Astrocyte (in vitro differentiated cells and primary cell): ENCODE measurements around the gene TMEM141. TPM values are rescaled to one million over a fixed set of nuclear protein-coding genes. Genes with fewer than 3 reads are reported as not detected.

ENCODE experiments used
- DNase-seq: peaks from one replicate; pipeline ENCODE4 v3.0.0-alpha.2; 2010; ENCODE audit warnings: low read depth
- FAIRE-seq: peaks from 2 replicates; lab custom pipeline; 2011; peaks lifted over from hg19 to GRCh38; lab: Jason Lieb, UNC
- H2AFZ ChIP-seq: 2 replicates; pipeline ENCODE4 v1.6.0; 2012; ENCODE audit warnings: low read depth, low read length, inconsistent platforms
- H3K27ac ChIP-seq: 2 replicates; pipeline ENCODE4 v1.5.1; 2011; ENCODE audit warnings: low read depth, low read length, inconsistent platforms
- H3K27me3 ChIP-seq: 2 replicates; pipeline ENCODE4 v1.6.0; 2011; ENCODE audit warnings: low read length, inconsistent platforms; ENCODE audit not compliant: insufficient read depth
- H3K36me3 ChIP-seq: 2 replicates; pipeline ENCODE4 v1.5.1; 2011; ENCODE audit warnings: low read length, inconsistent platforms; ENCODE audit not compliant: insufficient read depth
- H3K4me1 ChIP-seq: 2 replicates; pipeline ENCODE4 v1.5.1; 2011; ENCODE audit warnings: low read length, inconsistent platforms; ENCODE audit not compliant: insufficient read depth
- H3K4me2 ChIP-seq: 2 replicates; pipeline ENCODE4 v1.6.0; 2012; ENCODE audit warnings: low read length, inconsistent platforms
- H3K4me3 ChIP-seq: 2 replicates; pipeline ENCODE4 v1.5.1; 2011; ENCODE audit warnings: low read depth, mild to moderate bottlenecking, low read length, inconsistent platforms; ENCODE audit not compliant: insufficient read depth
- H3K79me2 ChIP-seq: 2 replicates; pipeline ENCODE4 v1.6.0; 2012; ENCODE audit warnings: mild to moderate bottlenecking, low read length, inconsistent platforms; ENCODE audit not compliant: insufficient read depth
- H3K9ac ChIP-seq: 2 replicates; pipeline ENCODE4 v1.6.0; 2012; ENCODE audit warnings: mild to moderate bottlenecking, low read length, inconsistent platforms
- H3K9me3 ChIP-seq: 2 replicates; pipeline ENCODE4 v1.5.1; 2012; ENCODE audit warnings: low read depth, mild to moderate bottlenecking, low read length, inconsistent platforms; ENCODE audit not compliant: insufficient read depth
- H4K20me1 ChIP-seq: 2 replicates; pipeline ENCODE4 v1.6.0; 2012; ENCODE audit warnings: low read length, inconsistent platforms; ENCODE audit not compliant: insufficient read depth
- H3K27ac Mint-ChIP-seq: one replicate; pipeline ENCODE4 v1.8.0; 2021; ENCODE audit warnings: mild to moderate bottlenecking, mixed read lengths; ENCODE audit not compliant: unreplicated experiment
- H3K27me3 Mint-ChIP-seq: one replicate; pipeline ENCODE4 v1.8.0; 2021; ENCODE audit warnings: low read depth, mixed read lengths; ENCODE audit not compliant: unreplicated experiment
- H3K36me3 Mint-ChIP-seq: one replicate; pipeline ENCODE4 v1.8.0; 2021; ENCODE audit warnings: low read depth, mixed read lengths; ENCODE audit not compliant: unreplicated experiment
- H3K4me1 Mint-ChIP-seq: one replicate; pipeline ENCODE4 v1.8.0; 2021; ENCODE audit warnings: low read depth, mixed read lengths; ENCODE audit not compliant: unreplicated experiment
- H3K4me3 Mint-ChIP-seq: one replicate; pipeline ENCODE4 v1.8.0; 2021; ENCODE audit warnings: mild to moderate bottlenecking, moderate library complexity, mixed read lengths; ENCODE audit not compliant: unreplicated experiment
- H3K9me3 Mint-ChIP-seq: one replicate; pipeline ENCODE4 v1.8.0; 2021; ENCODE audit warnings: mild to moderate bottlenecking, mixed read lengths; ENCODE audit not compliant: unreplicated experiment
- EZH2 ChIP-seq: IDR thresholded peaks from 2 replicates; pipeline ENCODE4 v1.6.1; 2012; ENCODE audit warnings: mild to moderate bottlenecking, low read length, inconsistent platforms; ENCODE audit not compliant: insufficient read depth
- total RNA-seq: library from RNA; stranded (reverse); gene quantifications from 2 replicates; pipeline ENCODE4 v1.2.1, GENCODE V29; 2021
- TF ChIP-seq, protein P1 (sequence below): IDR thresholded peaks from 2 replicates; pipeline ENCODE4 v1.5.1; 2011; ENCODE audit warnings: low read depth, mild to moderate bottlenecking, inconsistent platforms, low read length, moderate library complexity; ENCODE audit not compliant: insufficient read depth

TMEM141 gene
- total RNA-seq, 1 donor from 2014 or later: 40.8 TPM

DNA sequence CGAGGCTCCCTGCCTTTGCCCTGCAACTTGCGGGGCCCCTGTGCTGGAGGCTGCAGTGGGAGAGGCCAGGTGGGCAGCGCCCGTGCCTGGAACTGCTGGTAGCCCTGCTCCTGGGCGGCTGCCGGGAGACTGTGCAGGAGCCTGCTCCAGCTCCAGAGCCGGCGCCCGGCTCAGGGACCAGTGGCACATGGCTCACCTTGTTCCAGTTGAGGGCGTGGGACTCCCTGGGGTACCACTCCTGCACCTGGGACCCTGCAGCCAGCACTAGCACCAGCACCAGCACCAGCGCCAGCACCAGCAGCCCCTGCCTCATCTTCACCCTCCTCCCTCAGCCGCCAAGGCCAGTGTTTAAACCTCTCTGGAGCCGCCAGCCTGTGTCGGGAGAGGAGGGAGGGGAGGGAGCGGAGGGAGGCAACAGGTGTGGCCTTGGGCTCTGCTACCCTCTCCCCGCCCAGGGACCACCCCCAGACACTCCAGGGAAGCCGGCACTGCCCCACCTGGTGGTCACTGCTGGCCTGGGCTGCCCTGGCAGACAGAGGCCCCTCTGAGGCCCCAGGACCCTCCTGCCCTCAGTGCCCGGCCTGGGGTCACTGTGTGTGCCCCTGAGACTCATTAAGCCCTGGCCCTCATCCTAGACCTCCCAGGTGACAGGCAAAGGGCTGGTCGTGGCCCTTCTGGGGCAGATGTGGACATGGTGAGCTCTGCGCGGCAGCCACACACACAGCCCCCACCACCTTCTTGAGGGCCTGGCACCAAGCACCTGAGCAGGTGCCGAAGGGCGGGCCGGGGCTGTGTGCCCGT lies 48.4 kb upstream of the TMEM141 start, which contains the start of gene LCN10:
Gene LCN10, minus strand, starts transcription at position 350 of the 801 bp plus-strand sequence. Its CDS starts 37 bp downstream, at position 313.
- Histone ChIP-seq H3K36me3 (no peaks in the 10 kb centered on the region), H4K20me1 (no peaks in the 10 kb centered on the region), H3K9me3 (no peaks in the 10 kb centered on the region), H2AFZ (no peak within 1 kb of the TSS), H3K79me2 (no peaks in the 10 kb centered on the region), H3K4me2 (no peak within 1 kb of the TSS), H3K9ac (no peak within 1 kb of the TSS), H3K4me3 (no peak within 1 kb of the TSS), H3K27ac (no peak within 1 kb of the TSS), H3K27me3 (peaks cover 19% of the 10 kb centered on the region), H3K4me1 (no peaks in the 10 kb centered on the region)
- no peak for DNase-seq
- Mint-ChIP-seq H3K36me3 (no peaks in the 10 kb centered on the region), H3K27me3 (peaks cover 13% of the 10 kb centered on the region), H3K4me1 (no peaks in the 10 kb centered on the region), H3K27ac (no peak within 1 kb of the TSS), H3K9me3 (peaks cover 3% of the 10 kb centered on the region), H3K4me3 (no peak within 1 kb of the TSS)
- TF ChIP-seq, protein P1, sequence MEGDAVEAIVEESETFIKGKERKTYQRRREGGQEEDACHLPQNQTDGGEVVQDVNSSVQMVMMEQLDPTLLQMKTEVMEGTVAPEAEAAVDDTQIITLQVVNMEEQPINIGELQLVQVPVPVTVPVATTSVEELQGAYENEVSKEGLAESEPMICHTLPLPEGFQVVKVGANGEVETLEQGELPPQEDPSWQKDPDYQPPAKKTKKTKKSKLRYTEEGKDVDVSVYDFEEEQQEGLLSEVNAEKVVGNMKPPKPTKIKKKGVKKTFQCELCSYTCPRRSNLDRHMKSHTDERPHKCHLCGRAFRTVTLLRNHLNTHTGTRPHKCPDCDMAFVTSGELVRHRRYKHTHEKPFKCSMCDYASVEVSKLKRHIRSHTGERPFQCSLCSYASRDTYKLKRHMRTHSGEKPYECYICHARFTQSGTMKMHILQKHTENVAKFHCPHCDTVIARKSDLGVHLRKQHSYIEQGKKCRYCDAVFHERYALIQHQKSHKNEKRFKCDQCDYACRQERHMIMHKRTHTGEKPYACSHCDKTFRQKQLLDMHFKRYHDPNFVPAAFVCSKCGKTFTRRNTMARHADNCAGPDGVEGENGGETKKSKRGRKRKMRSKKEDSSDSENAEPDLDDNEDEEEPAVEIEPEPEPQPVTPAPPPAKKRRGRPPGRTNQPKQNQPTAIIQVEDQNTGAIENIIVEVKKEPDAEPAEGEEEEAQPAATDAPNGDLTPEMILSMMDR: no peak
- TF ChIP-seq EZH2: peak; percentile 25
- FAIRE-seq: no peak

DNA sequence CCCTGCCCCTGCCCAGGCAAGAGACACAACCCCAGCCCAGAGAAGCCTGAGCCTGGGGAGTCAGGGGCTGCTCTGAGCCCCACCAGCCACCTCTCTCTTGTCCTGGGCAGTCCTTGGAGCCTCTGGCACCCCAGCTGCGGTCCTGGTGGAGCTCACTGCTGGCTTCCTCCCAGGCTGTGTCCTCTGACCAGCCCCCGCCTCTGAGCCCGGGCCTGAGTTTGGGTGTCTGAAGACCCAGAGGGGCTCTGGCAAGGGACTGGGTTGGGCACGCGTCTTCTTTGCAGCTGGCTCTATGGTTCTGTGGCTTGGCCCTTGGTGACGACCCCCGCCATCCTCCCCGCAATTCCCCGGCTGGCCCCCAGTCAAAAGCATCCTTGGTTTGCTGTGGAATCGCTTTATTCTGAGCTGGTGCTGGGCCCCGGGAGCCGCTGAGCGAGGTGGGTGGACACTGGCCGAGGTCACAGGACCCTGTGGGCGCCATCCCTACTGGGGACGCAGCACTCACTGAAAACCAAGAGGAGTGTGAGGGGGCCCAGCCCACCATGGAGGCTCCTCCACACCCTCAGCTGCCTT lies 47.4 kb upstream of the TMEM141 start:
- TF ChIP-seq, protein P1: no peak
- TF ChIP-seq EZH2: no peak
- Histone ChIP-seq H3K9ac (no peak overlapping the region), H3K4me1 (no peaks in the 10 kb centered on the region), H3K4me2 (no peak overlapping the region), H3K27ac (no peak overlapping the region), H3K4me3 (no peak overlapping the region), H3K27me3 (peaks cover 19% of the 10 kb centered on the region), H4K20me1 (no peaks in the 10 kb centered on the region), H3K79me2 (no peaks in the 10 kb centered on the region), H2AFZ (no peak overlapping the region), H3K9me3 (no peaks in the 10 kb centered on the region), H3K36me3 (no peaks in the 10 kb centered on the region)
- peaks cover 15% of the 10 kb centered on the region for H3K27me3 Mint-ChIP-seq
- no peak overlapping the region for H3K27ac Mint-ChIP-seq
- no peak overlapping the region for H3K4me3 Mint-ChIP-seq
- H3K9me3 Mint-ChIP-seq: no peaks in the 10 kb centered on the region
- no peaks in the 10 kb centered on the region for H3K4me1 Mint-ChIP-seq
- FAIRE-seq (no peak), DNase-seq (no peak)
- no peaks in the 10 kb centered on the region for H3K36me3 Mint-ChIP-seq
